GM12891 (cell line): ENCODE data around the gene CTAGE9.
A peak's percentile ranks its signal among the peaks of the same experiment; 100 is the strongest.

Source experiments
- PAX5 ChIP-seq: IDR thresholded peaks from 2 replicates; pipeline ENCODE4 v1.6.1; 2011; ENCODE audit warnings: low read length, moderate library complexity, mild to moderate bottlenecking; ENCODE audit not compliant: insufficient read depth, severe bottlenecking
- POLR2A ChIP-seq: IDR thresholded peaks from 2 replicates; pipeline ENCODE4 v1.6.1; 2011; ENCODE audit warnings: low read depth, low read length, control low read depth
- POLR2AphosphoS5 ChIP-seq: IDR thresholded peaks from 2 replicates; pipeline ENCODE4 v1.6.1; 2011; ENCODE audit warnings: low read depth, low read length, control low read depth
- TAF1 ChIP-seq: IDR thresholded peaks from 2 replicates; pipeline ENCODE4 v1.6.1; 2011; ENCODE audit warnings: low read depth, low read length, control low read depth

- TF ChIP-seq POLR2A, result no peak
- TF ChIP-seq TAF1, result no peak
- no peak for TF ChIP-seq POLR2AphosphoS5
- TF ChIP-seq PAX5, result peak; percentile 43
These were observed 22.5 kb downstream of the CTAGE9 start for GRCh38 chr6:131688286-131688685.
